Caco-2 (cell line): Measurements from ENCODE around the gene CEP72. TPM values are rescaled to one million over a fixed set of nuclear protein-coding genes. Genes with fewer than 3 reads are reported as not detected.

Experiments
- BruUV-seq: library from RNA; stranded (reverse); fragments of 400-500 nt; replicated peaks from 2 replicates; lab custom pipeline; 2021; lab: Mats Ljungman, UMichigan
- CTCF ChIA-PET: fragments of 300-600 bp; sonication (Branson Sonifier 250); formaldehyde crosslinking; loops from one replicate; lab custom pipeline; 2022; ENCODE audit warnings: antibody characterized with exemption; lab: Charles Lee
- POLR2A ChIA-PET: fragments of 300-600 bp; sonication (Branson Sonifier 250); formaldehyde crosslinking; loops from one replicate; lab custom pipeline; 2022; ENCODE audit warnings: antibody characterized with exemption; lab: Charles Lee
- DNase-seq, 2 experiments: peaks; one replicate each; pipeline versions ENCODE4 v3.0.0 to v3.0.0-alpha.2; 2020 to 2022
- H3K27me3 ChIP-seq: replicated peaks from 2 replicates; pipeline ENCODE4 v1.6.0; 2011; ENCODE audit warnings: low read length; ENCODE audit not compliant: control insufficient read depth, insufficient read depth
- H3K36me3 ChIP-seq: 2 replicates; pipeline ENCODE4 v1.5.1; 2011; ENCODE audit warnings: low read length; ENCODE audit not compliant: control insufficient read depth, insufficient read depth
- H3K4me1 ChIP-seq: fragments of 250-450 bp; sonication (Bioruptor Pico); 2 replicates; pipeline ENCODE4 v1.5.1; 2020; ENCODE audit warnings: mild to moderate bottlenecking
- H3K4me3 ChIP-seq: 2 replicates; pipeline ENCODE4 v1.5.1; 2011; ENCODE audit warnings: low read depth, mild to moderate bottlenecking, control low read depth, low read length
- H3K9me3 ChIP-seq: fragments of 250-450 bp; sonication (Bioruptor Pico); 2 replicates; pipeline ENCODE4 v1.5.1; 2020; ENCODE audit warnings: mild to moderate bottlenecking, moderate library complexity
- H3K27ac Mint-ChIP-seq: one replicate; pipeline ENCODE4 v1.8.0; 2022; ENCODE audit warnings: mixed read lengths; ENCODE audit not compliant: unreplicated experiment
- H3K27me3 Mint-ChIP-seq: one replicate; pipeline ENCODE4 v1.8.0; 2022; ENCODE audit warnings: mixed read lengths; ENCODE audit not compliant: insufficient read depth, unreplicated experiment
- H3K36me3 Mint-ChIP-seq: one replicate; pipeline ENCODE4 v1.8.0; 2022; ENCODE audit warnings: mild to moderate bottlenecking, mixed read lengths; ENCODE audit not compliant: insufficient read depth, unreplicated experiment
- H3K4me1 Mint-ChIP-seq: one replicate; pipeline ENCODE4 v1.8.0; 2022; ENCODE audit warnings: low read depth, mixed read lengths; ENCODE audit not compliant: unreplicated experiment
- H3K4me3 Mint-ChIP-seq: one replicate; pipeline ENCODE4 v1.8.0; 2022; ENCODE audit warnings: mild to moderate bottlenecking, moderate library complexity, mixed read lengths; ENCODE audit not compliant: unreplicated experiment
- H3K9me3 Mint-ChIP-seq: one replicate; pipeline ENCODE4 v1.8.0; 2022; ENCODE audit warnings: mixed read lengths; ENCODE audit not compliant: unreplicated experiment
- CTCF ChIP-seq, 2 experiments: fragments of 200-600 bp in 1 of 2; IDR thresholded peaks; 1 replicate in 1 of 2; 2 replicates in 1 of 2; pipeline versions ENCODE4 v1.5.1 to v1.8.0; 2011 to 2022; ENCODE audit warnings: antibody characterized with exemption in 1 of 2, control low read depth in 1 of 2, inconsistent platforms in 1 of 2, low read depth in 1 of 2, low read length in 1 of 2, mild to moderate bottlenecking in 1 of 2, moderate library complexity in 1 of 2; ENCODE audit not compliant: insufficient read depth in 1 of 2, severe bottlenecking in 1 of 2, unreplicated experiment in 1 of 2
- intact Hi-C: fragments of 100-400 bp; cut with micrococcal nuclease; formaldehyde crosslinking; loops from one replicate; pipeline ENCODE4 v1.10.0; 2022; ENCODE audit not compliant: unreplicated experiment
- total RNA-seq: library from RNA; stranded (reverse); gene quantifications from 2 replicates; pipeline ENCODE4 v1.2.3, GENCODE V29; 2022

The CEP72 gene
- total RNA-seq, 1 experiment from 2014 or later: 36.6 TPM

- DNase-seq: no peak
- H3K36me3 ChIP-seq: no peaks in the 10 kb centered on the region
- peaks cover 3% of the 10 kb centered on the region for H3K27me3 Mint-ChIP-seq
- ChIA-PET CTCF (no interaction called here), POLR2A (no interaction called here)
- H3K4me1 ChIP-seq: no peaks in the 10 kb centered on the region
- H3K27me3 ChIP-seq: no peaks in the 10 kb centered on the region
- no peak overlapping the region for H3K4me3 Mint-ChIP-seq
- no peaks in the 10 kb centered on the region for H3K9me3 Mint-ChIP-seq
- TF ChIP-seq CTCF (IDR thresholded peaks at IDR 0.05; ENCODE audit: insufficient read depth in 1 of 2, low read depth in 1 of 2, low read length in 1 of 2, severe bottlenecking in 1 of 2, unreplicated experiment in 1 of 2): no peak
- H3K36me3 Mint-ChIP-seq: no peaks in the 10 kb centered on the region
- H3K9me3 ChIP-seq: no peaks in the 10 kb centered on the region
- no TSS peak for BruUV-seq
- H3K4me3 ChIP-seq: no peak overlapping the region
- intact Hi-C loops: no loop called here
- no peak overlapping the region for H3K27ac Mint-ChIP-seq
- no peaks in the 10 kb centered on the region for H3K4me1 Mint-ChIP-seq
Measured at GRCh38 chr5:584846-585245, 27.3 kb upstream of the CEP72 start.

GRCh38 chr5:585556-585955, 26.6 kb upstream of the CEP72 start:
- Mint-ChIP-seq H3K4me1 (no peaks in the 10 kb centered on the region), H3K36me3 (no peaks in the 10 kb centered on the region), H3K27ac (no peak overlapping the region), H3K9me3 (no peaks in the 10 kb centered on the region), H3K4me3 (no peak overlapping the region), H3K27me3 (peaks cover 3% of the 10 kb centered on the region)
- Histone ChIP-seq H3K9me3 (no peaks in the 10 kb centered on the region), H3K4me1 (no peaks in the 10 kb centered on the region), H3K27me3 (no peaks in the 10 kb centered on the region), H3K4me3 (no peak overlapping the region), H3K36me3 (no peaks in the 10 kb centered on the region)
- intact Hi-C loops: no loop called here
- TF ChIP-seq CTCF (IDR thresholded peaks at IDR 0.05; ENCODE audit: insufficient read depth in 1 of 2, low read depth in 1 of 2, low read length in 1 of 2, severe bottlenecking in 1 of 2, unreplicated experiment in 1 of 2): no peak
- CTCF ChIA-PET: no interaction called here
- DNase-seq: no peak
- POLR2A ChIA-PET: no interaction called here
- no TSS peak for BruUV-seq

GRCh38 chr5:585962-586628, 26.0 kb upstream of the CEP72 start:
- CTCF ChIA-PET: no interaction called here

More at GRCh38 chr5:585962-586628, 26.0 kb upstream of the CEP72 start:
- intact Hi-C loops: no loop called here
- POLR2A ChIA-PET: no interaction called here
- no peak for TF ChIP-seq CTCF (IDR thresholded peaks at IDR 0.05; ENCODE audit: insufficient read depth in 1 of 2, low read depth in 1 of 2, low read length in 1 of 2, severe bottlenecking in 1 of 2, unreplicated experiment in 1 of 2)
- DNase-seq: no peak
- H3K9me3 ChIP-seq: peaks cover 1% of the 10 kb centered on the region; the same call in 1 of the 2 replicates
- H3K4me3 ChIP-seq: no peak overlapping the region
- no peaks in the 10 kb centered on the region for H3K27me3 ChIP-seq
- Mint-ChIP-seq H3K4me1 (no peaks in the 10 kb centered on the region), H3K4me3 (no peak overlapping the region), H3K27me3 (peaks cover 6% of the 10 kb centered on the region), H3K27ac (no peak overlapping the region), H3K36me3 (no peaks in the 10 kb centered on the region), H3K9me3 (no peaks in the 10 kb centered on the region)
- no TSS peak for BruUV-seq
- no peaks in the 10 kb centered on the region for H3K4me1 ChIP-seq
- H3K36me3 ChIP-seq: no peaks in the 10 kb centered on the region
